Activated CD8-positive, alpha-beta T cell treated with anti-CD3 and anti-CD28 coated beads, Interleukin-2, amount 10 ng/mL, durations not matched to agents 7 days and 5 days (primary cell): ENCODE data around the gene SLAIN2. TPM values are rescaled to one million over a fixed set of nuclear protein-coding genes. Genes with fewer than 3 reads are reported as not detected.
A peak's percentile ranks its signal among the peaks of the same experiment; 100 is the strongest.
"Not testable (repeated sequence)": the region's sequence is repeated elsewhere in the genome, so short reads cannot be mapped to it uniquely, and the experiment has no call there.

Experiments used
- ATAC-seq: fragments of 150-1000 bp; cut with Tn5 transposase; one replicate; pipeline ENCODE4 v1.10.0; 2021; ENCODE audit warnings: moderate library complexity
- CTCF ChIA-PET: fragments of 350-600 bp; sonication (Branson Sonifier 250); formaldehyde crosslinking; loops from one replicate; lab custom pipeline; 2021; ENCODE audit warnings: antibody characterized with exemption; lab: Charles Lee
- POLR2A ChIA-PET: fragments of 350-600 bp; sonication (Branson Sonifier 250); formaldehyde crosslinking; loops from one replicate; lab custom pipeline; 2021; ENCODE audit warnings: antibody characterized with exemption; lab: Charles Lee
- DNase-seq: peaks from one replicate; pipeline ENCODE4 v3.0.0-alpha.2; 2020
- H3K27ac Mint-ChIP-seq: one replicate; pipeline ENCODE4 v1.8.0; 2021; ENCODE audit warnings: mild to moderate bottlenecking, mixed read lengths
- H3K27me3 Mint-ChIP-seq: one replicate; pipeline ENCODE4 v1.8.0; 2021; ENCODE audit warnings: low read depth, mixed read lengths
- H3K36me3 Mint-ChIP-seq: one replicate; pipeline ENCODE4 v1.8.0; 2021; ENCODE audit warnings: low read depth, mixed read lengths
- H3K4me1 Mint-ChIP-seq: one replicate; pipeline ENCODE4 v1.8.0; 2021; ENCODE audit warnings: low read depth, mixed read lengths
- H3K4me3 Mint-ChIP-seq: one replicate; pipeline ENCODE4 v1.8.0; 2021; ENCODE audit warnings: mild to moderate bottlenecking, mixed read lengths
- H3K9me3 Mint-ChIP-seq: one replicate; pipeline ENCODE4 v1.8.0; 2022; ENCODE audit warnings: mixed read lengths; ENCODE audit not compliant: insufficient read depth
- total RNA-seq, 2 experiments: library from RNA; stranded (reverse); gene quantifications; one replicate each; pipeline ENCODE4 v1.2.3, GENCODE V29; 2021

SLAIN2 gene
- total RNA-seq, 2 experiments from 2014 or later = 61.3 to 61.6 TPM

GRCh38 chr4:48314746-48315145 lies 26.6 kb upstream of the SLAIN2 start:
- H3K27me3 Mint-ChIP-seq, H3K4me1 Mint-ChIP-seq, H3K9me3 Mint-ChIP-seq, H3K27ac Mint-ChIP-seq, DNase-seq, H3K36me3 Mint-ChIP-seq, ATAC-seq, H3K4me3 Mint-ChIP-seq, POLR2A ChIA-PET: not testable (repeated sequence)
- CTCF ChIA-PET = interaction anchor here (1.2 kb wide), 1 partner anchor 28 kb away, joined by 6 read pairs; no protein-coding TSS in a partner anchor

GRCh38 chr4:48315728-48316630 lies 25.4 kb upstream of the SLAIN2 start:
- ChIA-PET CTCF (interaction anchor here (0.7 to 1.2 kb wide), 2 partner anchors 13 to 27 kb away, joined by 3 to 6 read pairs; no protein-coding TSS in a partner anchor), POLR2A (interaction anchor here (1.0 kb wide), 1 partner anchor 26 kb away, joined by 3 read pairs; no protein-coding TSS in a partner anchor)
- Mint-ChIP-seq H3K9me3 (no peaks in the 10 kb centered on the region), H3K36me3 (no peaks in the 10 kb centered on the region), H3K4me1 (no peaks in the 10 kb centered on the region), H3K27me3 (no peaks in the 10 kb centered on the region), H3K4me3 (no peak overlapping the region), H3K27ac (no peak overlapping the region)
- peak; percentile 42 for DNase-seq
- ATAC-seq = peak; percentile 57

- H3K36me3 Mint-ChIP-seq = no peaks in the 10 kb centered on the region
- no peak overlapping the region for H3K4me3 Mint-ChIP-seq
- no peaks in the 10 kb centered on the region for H3K9me3 Mint-ChIP-seq
- DNase-seq = no peak
- no peaks in the 10 kb centered on the region for H3K4me1 Mint-ChIP-seq
- ATAC-seq = no peak
- POLR2A ChIA-PET = no interaction called here
- H3K27ac Mint-ChIP-seq = no peak overlapping the region
- CTCF ChIA-PET = interaction anchor here (0.8 kb wide), 1 partner anchor 38 kb away, joined by 3 read pairs; no protein-coding TSS in a partner anchor
- H3K27me3 Mint-ChIP-seq = peaks cover 10% of the 10 kb centered on the region
Measured at GRCh38 chr4:48321312-48321711, 20.0 kb upstream of the SLAIN2 start.

- DNase-seq (no peak), ATAC-seq (no peak)
- Mint-ChIP-seq H3K4me1 (no peaks in the 10 kb centered on the region), H3K9me3 (no peaks in the 10 kb centered on the region), H3K4me3 (no peak overlapping the region), H3K36me3 (no peaks in the 10 kb centered on the region), H3K27ac (no peak overlapping the region), H3K27me3 (peaks cover 10% of the 10 kb centered on the region)
- ChIA-PET CTCF (interaction anchor here (0.8 kb wide), 1 partner anchor 39 kb away, joined by 3 read pairs; no protein-coding TSS in a partner anchor), POLR2A (no interaction called here)
Measured at GRCh38 chr4:48322063-48322462, 19.3 kb upstream of the SLAIN2 start.

GRCh38 chr4:48324281-48324680 lies 17.0 kb upstream of the SLAIN2 start:
- CTCF ChIA-PET = interaction anchor here (1.5 kb wide), 1 partner anchor 18 kb away, joined by 4 read pairs; no protein-coding TSS in a partner anchor

GRCh38 chr4:48329193-48329592 lies 12.1 kb upstream of the SLAIN2 start:
- Mint-ChIP-seq H3K27me3 (peaks cover 8% of the 10 kb centered on the region), H3K4me1 (peaks cover 13% of the 10 kb centered on the region), H3K36me3 (no peaks in the 10 kb centered on the region), H3K27ac (no peak overlapping the region), H3K9me3 (no peaks in the 10 kb centered on the region), H3K4me3 (no peak overlapping the region)
- ChIA-PET POLR2A (interaction anchor here (0.6 kb wide), 1 partner anchor 10 kb away, joined by 3 read pairs; no protein-coding TSS in a partner anchor), CTCF (interaction anchor here (0.8 to 1.4 kb wide), 2 partner anchors 11 to 13 kb away, joined by 3 read pairs; no protein-coding TSS in a partner anchor)
- ATAC-seq (no peak), DNase-seq (no peak)

More at GRCh38 chr4:48324281-48324680, 17.0 kb upstream of the SLAIN2 start:
- DNase-seq = no peak
- no peak overlapping the region for H3K27ac Mint-ChIP-seq
- H3K4me1 Mint-ChIP-seq = peaks cover under 1% of the 10 kb centered on the region
- POLR2A ChIA-PET = no interaction called here
- peaks cover 10% of the 10 kb centered on the region for H3K27me3 Mint-ChIP-seq
- H3K9me3 Mint-ChIP-seq = no peaks in the 10 kb centered on the region
- H3K36me3 Mint-ChIP-seq = no peaks in the 10 kb centered on the region
- no peak overlapping the region for H3K4me3 Mint-ChIP-seq
- no peak for ATAC-seq

GRCh38 chr4:48329976-48330375 lies 11.4 kb upstream of the SLAIN2 start:
- CTCF ChIA-PET = interaction anchor here (1.3 to 1.4 kb wide), 2 partner anchors 12 kb away, joined by 3 read pairs; no protein-coding TSS in a partner anchor
- no peak overlapping the region for H3K27ac Mint-ChIP-seq
- ATAC-seq (peak; percentile 57), DNase-seq (no peak)
- no peak overlapping the region for H3K4me3 Mint-ChIP-seq
- H3K27me3 Mint-ChIP-seq = peaks cover 8% of the 10 kb centered on the region
- no peaks in the 10 kb centered on the region for H3K9me3 Mint-ChIP-seq
- no peaks in the 10 kb centered on the region for H3K36me3 Mint-ChIP-seq
- POLR2A ChIA-PET = interaction anchor here (0.6 kb wide), 1 partner anchor 9 kb away, joined by 3 read pairs; no protein-coding TSS in a partner anchor
- peaks cover 13% of the 10 kb centered on the region for H3K4me1 Mint-ChIP-seq

- Mint-ChIP-seq H3K4me3 (no peak overlapping the region), H3K36me3 (no peaks in the 10 kb centered on the region), H3K9me3 (no peaks in the 10 kb centered on the region), H3K4me1 (peaks cover 13% of the 10 kb centered on the region), H3K27me3 (peaks cover 4% of the 10 kb centered on the region), H3K27ac (no peak overlapping the region)
- ChIA-PET CTCF (no interaction called here), POLR2A (no interaction called here)
- no peak for ATAC-seq
- DNase-seq = no peak
Measured at GRCh38 chr4:48331577-48332330, 9.6 kb upstream of the SLAIN2 start.

GRCh38 chr4:48332661-48333060 lies 8.7 kb upstream of the SLAIN2 start:
- H3K27ac Mint-ChIP-seq = no peak overlapping the region
- peaks cover 4% of the 10 kb centered on the region for H3K27me3 Mint-ChIP-seq
- ATAC-seq = no peak
- no peaks in the 10 kb centered on the region for H3K36me3 Mint-ChIP-seq
- CTCF ChIA-PET = interaction anchor here (1.2 kb wide), 1 partner anchor 9 kb away, joined by 3 read pairs; the partner anchor contains the start of gene SLAIN2
- no peak overlapping the region for H3K4me3 Mint-ChIP-seq
- POLR2A ChIA-PET = interaction anchor here (0.8 kb wide), 1 partner anchor 9 kb away, joined by 5 read pairs; the partner anchor contains the start of gene SLAIN2
- DNase-seq = no peak
- H3K9me3 Mint-ChIP-seq = no peaks in the 10 kb centered on the region
- H3K4me1 Mint-ChIP-seq = peaks cover 15% of the 10 kb centered on the region

- peaks cover 4% of the 10 kb centered on the region for H3K27me3 Mint-ChIP-seq
- H3K9me3 Mint-ChIP-seq = no peaks in the 10 kb centered on the region
- ChIA-PET CTCF (interaction anchor here (1.2 kb wide), 1 partner anchor 8 kb away, joined by 3 read pairs; the partner anchor contains the start of gene SLAIN2), POLR2A (no interaction called here)
- H3K4me1 Mint-ChIP-seq = peaks cover 17% of the 10 kb centered on the region
- no peak for ATAC-seq
- no peak overlapping the region for H3K4me3 Mint-ChIP-seq
- no peaks in the 10 kb centered on the region for H3K36me3 Mint-ChIP-seq
- DNase-seq = no peak
- no peak overlapping the region for H3K27ac Mint-ChIP-seq
Measured at GRCh38 chr4:48333587-48333986, 7.7 kb upstream of the SLAIN2 start.

- POLR2A ChIA-PET = no interaction called here
- Mint-ChIP-seq H3K4me3 (no peak overlapping the region), H3K4me1 (peaks cover 16% of the 10 kb centered on the region), H3K36me3 (no peaks in the 10 kb centered on the region), H3K27ac (no peak overlapping the region), H3K9me3 (no peaks in the 10 kb centered on the region), H3K27me3 (peaks cover 4% of the 10 kb centered on the region)
- no peak for ATAC-seq
- no peak for DNase-seq
- CTCF ChIA-PET = no interaction called here
Measured at GRCh38 chr4:48334236-48334635, 7.1 kb upstream of the SLAIN2 start.
